ENCODE measurements around the gene PLEKHA4.
"Not testable (repeated sequence)": the region's sequence is repeated elsewhere in the genome, so short reads cannot be mapped to it uniquely, and the experiment has no call there.

The PLEKHA4 gene, protein sequence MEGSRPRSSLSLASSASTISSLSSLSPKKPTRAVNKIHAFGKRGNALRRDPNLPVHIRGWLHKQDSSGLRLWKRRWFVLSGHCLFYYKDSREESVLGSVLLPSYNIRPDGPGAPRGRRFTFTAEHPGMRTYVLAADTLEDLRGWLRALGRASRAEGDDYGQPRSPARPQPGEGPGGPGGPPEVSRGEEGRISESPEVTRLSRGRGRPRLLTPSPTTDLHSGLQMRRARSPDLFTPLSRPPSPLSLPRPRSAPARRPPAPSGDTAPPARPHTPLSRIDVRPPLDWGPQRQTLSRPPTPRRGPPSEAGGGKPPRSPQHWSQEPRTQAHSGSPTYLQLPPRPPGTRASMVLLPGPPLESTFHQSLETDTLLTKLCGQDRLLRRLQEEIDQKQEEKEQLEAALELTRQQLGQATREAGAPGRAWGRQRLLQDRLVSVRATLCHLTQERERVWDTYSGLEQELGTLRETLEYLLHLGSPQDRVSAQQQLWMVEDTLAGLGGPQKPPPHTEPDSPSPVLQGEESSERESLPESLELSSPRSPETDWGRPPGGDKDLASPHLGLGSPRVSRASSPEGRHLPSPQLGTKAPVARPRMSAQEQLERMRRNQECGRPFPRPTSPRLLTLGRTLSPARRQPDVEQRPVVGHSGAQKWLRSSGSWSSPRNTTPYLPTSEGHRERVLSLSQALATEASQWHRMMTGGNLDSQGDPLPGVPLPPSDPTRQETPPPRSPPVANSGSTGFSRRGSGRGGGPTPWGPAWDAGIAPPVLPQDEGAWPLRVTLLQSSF

DNA sequence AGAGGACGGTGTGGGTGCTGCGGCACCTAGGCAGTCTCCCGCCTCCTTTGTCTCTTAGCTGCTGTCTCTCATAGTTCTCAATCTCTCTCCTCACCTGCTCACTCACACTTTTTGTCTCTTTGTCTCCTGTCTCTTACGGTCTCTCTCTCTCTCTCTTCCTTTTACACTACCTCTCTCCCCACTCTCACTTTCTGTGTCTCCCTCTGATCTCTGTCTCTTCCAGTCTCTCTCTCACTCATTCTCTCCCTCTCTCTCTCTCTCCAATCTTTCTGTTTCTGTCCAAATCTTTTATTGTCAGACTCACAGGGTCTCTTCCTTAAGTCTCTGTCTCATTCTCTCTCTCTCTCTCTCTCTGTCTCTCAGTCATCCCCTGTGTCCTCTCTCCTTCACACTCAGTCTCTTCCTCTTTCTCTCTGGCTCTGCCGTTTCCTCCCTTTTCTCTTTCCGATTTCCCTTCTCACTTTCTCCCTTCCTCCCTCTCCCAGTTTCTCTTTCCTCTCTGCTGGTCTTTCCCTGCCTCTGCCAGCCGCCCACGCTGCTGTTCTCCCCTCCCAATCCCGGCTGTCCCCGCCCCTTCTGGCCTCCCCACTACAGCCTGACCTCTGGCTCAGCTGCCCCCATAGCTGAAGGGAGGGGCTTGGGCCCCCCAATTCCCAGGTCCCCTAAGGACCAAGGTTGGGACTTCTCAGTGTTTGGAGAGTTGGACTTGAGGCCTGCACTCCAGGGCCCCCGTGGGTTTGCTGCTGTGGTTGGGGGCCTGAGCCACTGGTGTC lies at the start of gene PLEKHA4:
Gene PLEKHA4, minus strand, starts transcription at position 504 of the 773 bp plus-strand sequence. CDS start 997 bp downstream, outside the sequence.
- in situ Hi-C loops (cut with HindIII; ENCODE audit: low sequenced_read_pairs): no loop called here

GRCh38 chr19:48918071-48918470 lies 49.7 kb upstream of the PLEKHA4 start:
- in situ Hi-C loops (cut with HindIII; ENCODE audit: low sequenced_read_pairs): no loop called here

DNA sequence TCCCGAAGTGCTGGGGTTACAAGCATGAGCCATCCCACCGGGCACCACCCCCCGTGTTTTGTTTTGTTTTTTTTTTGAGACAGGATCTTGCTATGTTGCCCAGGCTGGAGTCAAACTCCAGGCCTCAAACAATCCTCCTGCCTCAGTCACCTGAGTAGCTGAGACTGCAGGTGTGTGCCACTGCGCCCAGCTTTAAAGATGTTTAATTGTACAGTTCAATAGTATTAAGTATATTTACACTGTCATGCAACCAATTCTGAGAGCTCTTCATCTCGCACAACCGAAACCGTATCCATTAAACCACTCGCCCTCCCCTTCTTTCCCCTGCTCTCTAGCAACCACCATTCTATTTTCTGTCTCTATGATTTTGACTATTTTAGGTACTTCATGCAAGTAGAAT lies 47.3 kb upstream of the PLEKHA4 start:
- in situ Hi-C loops (cut with HindIII; ENCODE audit: low sequenced_read_pairs): no loop called here

GRCh38 chr19:48914181-48914580 lies 45.8 kb upstream of the PLEKHA4 start:
- in situ Hi-C loops (cut with HindIII; ENCODE audit: low sequenced_read_pairs): no loop called here

- in situ Hi-C loops (cut with HindIII; ENCODE audit: low sequenced_read_pairs): no loop called here
These were observed 44.9 kb upstream of the PLEKHA4 start for GRCh38 chr19:48913114-48913889.

- in situ Hi-C loops (cut with HindIII; ENCODE audit: low sequenced_read_pairs): no loop called here
These were observed 42.4 kb upstream of the PLEKHA4 start for GRCh38 chr19:48910803-48911202.

DNA sequence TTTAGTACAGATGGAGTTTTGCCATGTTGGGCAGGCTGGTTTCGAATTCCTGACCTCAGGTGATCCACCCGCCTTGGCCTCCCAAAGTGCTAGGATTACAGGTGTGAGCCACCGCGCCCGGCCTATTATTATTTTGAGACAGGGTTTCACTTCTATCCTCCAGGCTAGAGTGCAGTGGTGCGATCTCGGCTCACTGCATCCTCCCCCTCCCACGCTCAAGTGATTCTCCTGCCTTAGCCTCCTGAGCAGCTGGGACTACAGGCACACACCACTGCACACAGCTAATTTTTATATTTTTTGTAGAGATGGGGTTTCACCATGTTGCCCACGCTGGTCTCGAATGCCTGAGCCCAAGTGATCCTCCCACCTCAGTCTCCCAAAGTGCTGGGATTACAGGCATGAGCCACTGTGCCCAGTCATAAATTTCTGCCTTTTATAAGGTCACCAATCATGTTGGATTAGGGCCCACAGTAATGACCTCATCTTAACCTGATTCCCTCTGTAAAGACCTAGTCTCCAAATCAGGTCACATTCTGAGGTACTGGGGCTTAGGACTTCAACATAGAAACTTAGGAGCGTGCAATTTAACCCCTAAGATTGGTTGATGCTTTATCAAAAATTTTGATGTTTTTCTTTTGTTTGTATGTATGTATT lies 41.1 kb upstream of the PLEKHA4 start:
- in situ Hi-C loops (cut with HindIII; ENCODE audit: low sequenced_read_pairs): not testable (repeated sequence)

- in situ Hi-C loops (cut with HindIII; ENCODE audit: low sequenced_read_pairs): no loop called here
These were observed 39.3 kb upstream of the PLEKHA4 start for GRCh38 chr19:48907671-48908070.

GRCh38 chr19:48906324-48906723 lies 37.9 kb upstream of the PLEKHA4 start:
- in situ Hi-C loops (cut with HindIII; ENCODE audit: low sequenced_read_pairs): no loop called here

GRCh38 chr19:48905664-48906063 lies 37.2 kb upstream of the PLEKHA4 start:
- in situ Hi-C loops (cut with HindIII; ENCODE audit: low sequenced_read_pairs): no loop called here

DNA sequence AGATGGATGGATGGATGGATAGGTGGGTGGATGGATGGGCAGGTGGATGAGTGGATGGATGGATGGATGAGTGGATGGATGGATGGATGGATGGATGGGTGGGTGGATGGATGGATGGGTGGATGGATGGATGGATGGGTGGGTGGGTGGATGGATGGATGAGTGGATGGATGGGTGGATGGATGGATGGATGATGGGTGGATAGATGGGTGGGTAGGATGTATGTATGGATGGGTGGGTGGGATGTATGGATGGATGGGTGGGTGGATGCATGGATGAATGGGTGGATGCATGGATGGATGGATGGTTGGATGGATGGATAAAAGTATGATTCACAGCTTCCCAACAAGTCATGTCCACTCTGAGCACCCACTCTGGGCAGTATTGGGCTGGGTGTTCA lies 35.4 kb upstream of the PLEKHA4 start:
- in situ Hi-C loops (cut with HindIII; ENCODE audit: low sequenced_read_pairs): not testable (repeated sequence)

DNA sequence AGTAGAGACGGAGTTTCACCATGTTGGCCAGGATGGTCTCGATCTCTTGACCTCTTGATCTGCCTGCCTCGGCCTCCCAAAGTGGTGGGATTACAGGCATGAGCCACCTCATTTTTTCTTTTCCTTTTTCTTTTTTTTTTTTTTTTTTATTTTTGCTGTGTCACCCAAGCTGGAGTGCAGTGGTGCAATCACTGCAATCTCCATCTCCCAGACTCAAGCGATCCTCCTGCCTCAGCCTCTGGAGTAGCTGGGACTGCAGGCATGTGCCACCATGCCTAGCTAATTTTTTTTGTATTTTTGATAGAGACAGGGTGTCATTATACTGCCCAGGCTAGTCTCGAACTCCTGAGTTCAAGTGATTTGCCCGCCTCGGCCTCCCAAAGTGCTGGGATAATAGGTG lies 33.9 kb upstream of the PLEKHA4 start:
- in situ Hi-C loops (cut with HindIII; ENCODE audit: low sequenced_read_pairs): not testable (repeated sequence)

DNA sequence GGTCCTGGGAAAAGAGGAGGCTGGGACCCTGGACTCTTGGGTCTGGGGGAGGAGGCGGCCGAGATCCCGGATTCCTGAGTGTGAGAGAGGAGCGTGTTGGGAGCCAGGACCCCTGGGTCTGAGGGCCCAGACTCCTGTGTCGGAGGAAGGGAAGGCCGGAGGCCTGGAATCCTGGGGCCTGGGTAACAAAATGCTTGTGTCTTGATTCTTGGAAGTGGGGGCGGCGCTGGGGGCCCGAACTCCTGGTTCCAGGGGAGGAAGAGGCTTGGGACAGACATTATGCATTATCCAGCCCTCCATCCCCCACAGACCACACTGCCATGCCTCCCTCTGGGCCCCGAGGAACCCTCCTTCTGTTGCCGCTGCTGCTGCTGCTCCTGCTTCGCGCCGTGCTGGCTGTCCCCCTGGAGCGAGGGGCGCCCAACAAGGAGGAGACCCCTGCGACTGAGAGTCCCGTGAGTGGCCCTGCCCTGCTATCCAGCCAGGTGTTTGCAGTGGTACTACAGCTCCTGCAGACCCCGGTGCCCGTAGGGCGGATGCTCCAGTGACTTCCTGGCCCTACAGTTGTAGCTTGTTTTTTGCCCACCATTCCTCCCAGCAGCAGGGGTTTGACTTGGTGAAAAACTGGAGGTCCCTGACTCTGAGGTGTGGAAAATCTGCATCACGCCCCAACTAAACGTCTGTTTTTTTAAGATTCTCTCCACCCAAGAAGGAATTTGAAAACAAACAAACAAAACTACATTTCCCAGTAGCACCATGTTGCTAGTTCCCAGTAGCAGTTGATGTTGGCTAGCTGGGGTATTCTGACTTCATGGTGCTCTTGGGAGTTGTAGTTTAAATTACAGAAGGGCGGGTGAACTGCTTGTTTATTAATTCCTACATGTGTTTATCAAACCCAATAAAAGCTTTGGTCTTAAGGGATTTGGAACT lies 32.3 kb upstream of the PLEKHA4 start:
- in situ Hi-C loops (cut with HindIII; ENCODE audit: low sequenced_read_pairs): no loop called here

DNA sequence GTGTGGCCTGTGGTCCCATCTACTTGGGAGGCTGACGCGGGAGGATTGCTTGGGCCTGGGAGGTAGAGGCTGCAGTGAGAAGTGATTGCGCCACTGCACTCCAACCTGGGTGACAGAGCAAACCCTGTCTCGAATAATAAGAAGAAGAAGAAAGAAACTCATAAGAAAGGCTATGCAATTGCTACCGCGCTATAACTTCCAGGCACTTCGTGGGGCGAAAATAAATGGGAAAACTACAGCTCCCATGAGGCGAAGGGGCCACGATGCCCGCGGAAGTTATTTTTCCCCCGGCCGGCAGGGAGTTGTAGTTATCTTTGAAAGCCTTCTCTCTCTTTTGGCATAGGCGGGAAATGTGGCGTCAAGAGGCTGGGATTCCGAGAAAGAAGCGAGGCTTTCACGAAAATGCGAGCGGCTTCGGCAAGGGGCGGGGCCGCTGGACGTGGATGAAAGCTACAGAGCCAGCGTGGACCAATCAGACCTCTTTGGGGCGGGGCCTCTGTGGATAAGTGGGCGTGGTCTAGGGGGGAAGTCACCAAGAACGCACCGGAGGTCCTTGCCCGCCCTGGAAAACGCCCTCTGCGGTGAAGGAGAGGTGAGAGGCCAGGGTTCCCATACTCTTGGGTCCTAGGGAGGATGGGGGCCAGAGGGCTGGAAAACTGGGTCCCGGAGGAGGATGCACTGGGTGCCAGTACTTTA lies 31.5 kb upstream of the PLEKHA4 start, which contains the start of gene NUCB1:
Gene NUCB1, plus strand, starts transcription at position 532 of the 696 bp plus-strand sequence. CDS start 485 bp downstream, outside the sequence.
- in situ Hi-C loops (cut with HindIII; ENCODE audit: low sequenced_read_pairs): no loop called here

DNA sequence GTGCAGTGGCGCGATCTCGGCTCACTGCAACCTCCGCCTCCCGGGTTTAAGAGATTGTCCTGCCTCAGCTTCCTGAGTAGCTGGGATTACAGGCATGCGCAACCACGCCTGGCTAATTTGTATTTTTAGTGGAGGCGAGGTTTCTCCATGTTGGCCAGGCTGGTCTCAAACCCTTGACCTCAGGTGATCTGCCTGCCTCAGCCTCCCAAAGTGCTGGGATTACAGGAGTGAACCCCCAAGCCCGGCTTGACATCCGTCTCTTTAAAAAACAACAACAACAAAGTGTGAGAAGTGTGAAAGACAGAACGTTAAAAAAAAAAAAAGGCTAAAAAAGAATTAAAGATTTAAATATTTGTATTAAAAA lies 31.0 kb upstream of the PLEKHA4 start:
- in situ Hi-C loops (cut with HindIII; ENCODE audit: low sequenced_read_pairs): not testable (repeated sequence)

- in situ Hi-C loops (cut with HindIII; ENCODE audit: low sequenced_read_pairs): no loop called here
These were observed 28.8 kb upstream of the PLEKHA4 start for GRCh38 chr19:48897181-48897580.

DNA sequence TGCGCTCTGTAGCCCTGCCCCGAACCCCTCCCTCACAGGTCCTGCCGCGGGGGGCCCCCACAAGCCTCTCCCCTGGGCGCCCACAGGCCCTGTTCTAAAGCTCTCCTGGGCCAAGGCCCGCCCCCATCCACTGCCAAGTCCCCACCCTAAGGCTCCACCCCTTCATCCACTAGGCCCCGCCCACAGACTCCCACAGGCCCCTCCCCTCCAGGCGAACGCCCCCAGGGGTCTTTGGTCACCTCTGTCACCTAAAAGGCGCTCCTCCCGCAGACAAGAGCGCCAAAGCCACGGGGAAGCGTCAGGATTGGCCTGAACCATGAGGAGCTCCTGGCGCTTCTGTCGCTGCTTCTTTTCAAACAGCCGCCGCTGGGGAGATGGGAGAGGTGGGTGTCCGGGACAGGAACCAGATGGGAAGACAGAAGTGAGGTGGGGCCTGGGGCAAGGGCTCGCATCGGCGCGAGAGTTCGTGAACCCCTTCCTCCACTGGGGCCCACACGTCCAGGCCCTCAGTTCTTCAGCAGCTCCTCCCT lies 27.8 kb upstream of the PLEKHA4 start:
- in situ Hi-C loops (cut with HindIII; ENCODE audit: low sequenced_read_pairs): no loop called here

DNA sequence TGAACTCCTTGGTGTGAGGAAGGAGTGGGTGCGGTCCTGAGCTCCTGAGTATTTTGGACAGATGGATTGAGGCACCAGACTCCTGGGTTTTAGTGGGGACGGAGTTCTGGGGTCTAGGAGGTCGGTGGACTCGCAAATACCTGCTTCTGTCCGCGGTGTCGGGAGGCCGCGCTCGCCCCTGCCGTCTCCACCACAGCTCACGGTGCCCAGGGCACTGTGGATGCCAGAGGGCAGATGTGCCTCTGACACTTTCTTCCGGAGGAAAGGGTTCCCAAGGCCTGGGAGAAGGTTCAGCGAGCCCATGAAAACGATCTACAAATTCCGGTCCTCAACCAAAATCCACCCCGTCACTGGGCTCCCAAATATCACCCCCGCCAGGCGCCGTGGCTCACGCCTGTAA lies 26.8 kb upstream of the PLEKHA4 start:
- in situ Hi-C loops (cut with HindIII; ENCODE audit: low sequenced_read_pairs): no loop called here

All from DLD1 (cell line).